GM19240 (cell line): ENCODE data around the gene HCFC1R1.
"Not testable (repeated sequence)": the region's sequence is repeated elsewhere in the genome, so short reads cannot be mapped to it uniquely, and the experiment has no call there.

Source experiments
- DNase-seq: peaks from one replicate; pipeline ENCODE4 v3.0.0; 2011; ENCODE audit warnings: low spot score; ENCODE audit not compliant: insufficient read length

Gene HCFC1R1

GRCh38 chr16:3023669-3024478, at the start of gene HCFC1R1, which contains the start of gene THOC6:
Gene HCFC1R1 (minus strand): TSS chr16:3023942. CDS start chr16:3023941, 1 bp downstream.
Gene THOC6 (plus strand): TSS chr16:3024035. CDS start chr16:3024327, 292 bp downstream.
- DNase-seq: peak; percentile 97

GRCh38 chr16:3073448-3073847, 49.7 kb upstream of the HCFC1R1 start:
- no peak for DNase-seq

GRCh38 chr16:3072576-3073263, 49.0 kb upstream of the HCFC1R1 start:
- DNase-seq: not testable (repeated sequence)

GRCh38 chr16:3072148-3072547, 48.4 kb upstream of the HCFC1R1 start:
- DNase-seq: not testable (repeated sequence)

GRCh38 chr16:3071655-3072054, 47.9 kb upstream of the HCFC1R1 start:
- DNase-seq: no peak

- no peak for DNase-seq
Observed at GRCh38 chr16:3070608-3071111, 46.9 kb upstream of the HCFC1R1 start.

- not testable (repeated sequence) for DNase-seq
Observed at GRCh38 chr16:3069146-3069545, 45.4 kb upstream of the HCFC1R1 start.

GRCh38 chr16:3068487-3068886, 44.7 kb upstream of the HCFC1R1 start:
- no peak for DNase-seq

GRCh38 chr16:3066440-3066748, 42.7 kb upstream of the HCFC1R1 start:
- DNase-seq: no peak

- no peak for DNase-seq
Observed at GRCh38 chr16:3065742-3066439, 42.1 kb upstream of the HCFC1R1 start.

- DNase-seq: no peak
Observed at GRCh38 chr16:3065069-3065741, 41.5 kb upstream of the HCFC1R1 start, which contains the start of gene IL32. Gene IL32 (plus strand): TSS chr16:3065640. CDS start chr16:3065812, 172 bp downstream.

GRCh38 chr16:3063625-3064386, 40.1 kb upstream of the HCFC1R1 start:
- DNase-seq: no peak

GRCh38 chr16:3062553-3062952, 38.8 kb upstream of the HCFC1R1 start:
- DNase-seq: no peak

GRCh38 chr16:3060339-3061127, 36.8 kb upstream of the HCFC1R1 start:
- no peak for DNase-seq

- DNase-seq: no peak
Observed at GRCh38 chr16:3059723-3060242, 36.0 kb upstream of the HCFC1R1 start.

- DNase-seq: peak; percentile 91
Observed at GRCh38 chr16:3059041-3059722, 35.4 kb upstream of the HCFC1R1 start.

GRCh38 chr16:3058139-3059030, 34.6 kb upstream of the HCFC1R1 start:
- no peak for DNase-seq
